Right atrium auricular region (tissue), 2 donors: ENCODE results near the gene ASIC4. TPM values are rescaled to one million over a fixed set of nuclear protein-coding genes. Genes with fewer than 3 reads are reported as not detected.

Experiments
- DNase-seq: peaks from one replicate; pipeline ENCODE4 v3.0.0-alpha.2; 2019; ENCODE audit warnings: low spot score
- H3K27ac ChIP-seq, 2 donors: fragments of 200-600 bp; sonication (generic); 1 replicate in 1 of 2; 2 replicates in 1 of 2; pipeline ENCODE4 v1.5.1; 2016 to 2019
- H3K27me3 ChIP-seq, 2 donors: fragments of 200-600 bp; sonication (generic); one replicate each; pipeline versions ENCODE4 v1.5.1 to v1.6.0; 2017 to 2019
- H3K36me3 ChIP-seq: fragments of 200-600 bp; sonication (generic); one replicate; pipeline ENCODE4 v1.5.1; 2016
- H3K4me1 ChIP-seq, 2 donors: fragments of 200-600 bp; sonication (generic); one replicate each; pipeline versions ENCODE4 v1.5.1 to v1.6.0; 2017 to 2019
- H3K4me3 ChIP-seq, 2 donors: fragments of 200-600 bp; sonication (generic); 1 replicate in 1 of 2; 2 replicates in 1 of 2; pipeline ENCODE4 v1.5.1; 2017 to 2019; ENCODE audit warnings: mild to moderate bottlenecking in 1 of 2, moderate library complexity in 1 of 2
- H3K9me3 ChIP-seq, 2 donors: fragments of 200-600 bp; sonication (generic); one replicate each; pipeline ENCODE4 v1.5.1; 2019
- total RNA-seq, 2 donors: library from RNA; depleted of rRNA; stranded (reverse); fragments of >200 nt; gene quantifications; one replicate each; pipeline ENCODE4 v1.1.0, GENCODE V29; 2016
- TF ChIP-seq, protein P1 (sequence below), 2 donors: fragments of 200-600 bp; sonication (generic); IDR thresholded peaks; one replicate each; pipeline ENCODE4 v1.5.1; 2019; ENCODE audit warnings: antibody characterized with exemption in 2 of 2

Gene ASIC4
- total RNA-seq, 2 donors from 2014 or later = not detected

DNA sequence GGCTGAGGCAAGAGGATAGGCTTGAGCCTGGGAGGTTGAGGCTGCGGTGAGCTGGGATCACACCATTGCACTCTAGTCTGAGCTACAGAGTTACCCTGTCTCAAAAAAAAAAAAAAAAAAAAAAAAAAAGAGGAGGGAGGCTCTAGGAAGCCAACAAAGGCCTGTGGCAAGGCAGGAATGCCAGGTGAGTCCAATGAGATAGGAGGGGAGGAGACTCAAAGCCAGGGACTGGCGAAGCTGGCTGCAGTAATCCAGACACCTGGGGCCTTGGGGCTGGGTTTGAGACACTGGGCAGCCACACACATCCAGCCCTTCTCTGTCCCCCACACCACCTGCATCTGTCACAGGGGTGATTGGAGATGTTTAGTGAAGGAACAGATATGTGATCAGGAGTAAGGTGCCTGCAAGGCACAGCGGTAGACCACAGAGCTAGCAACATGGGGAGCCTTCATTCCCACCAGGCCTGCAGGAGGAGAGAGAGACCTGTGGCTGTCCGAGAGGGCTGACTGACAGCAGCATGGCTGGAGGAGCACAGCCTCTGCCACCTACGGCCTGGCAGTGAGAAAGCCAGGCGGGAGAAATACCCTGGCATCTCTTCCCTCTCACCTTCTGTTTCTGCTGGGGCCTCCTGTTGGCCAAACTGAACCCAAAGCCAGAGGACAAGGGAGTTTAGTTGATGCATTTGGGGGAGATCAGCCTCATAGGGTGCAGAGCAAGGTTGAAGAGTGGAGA lies 19.8 kb downstream of the ASIC4 start:
- Histone ChIP-seq H3K4me1 (peaks cover 0 to 26% of the 10 kb centered on the region in 2 donors), H3K9me3 (no peaks in the 10 kb centered on the region), H3K4me3 (no peak overlapping the region), H3K36me3 (peaks cover 8% of the 10 kb centered on the region), H3K27me3 (no peaks in the 10 kb centered on the region), H3K27ac (no peak overlapping the region)
- DNase-seq = no peak
- TF ChIP-seq, protein P1, sequence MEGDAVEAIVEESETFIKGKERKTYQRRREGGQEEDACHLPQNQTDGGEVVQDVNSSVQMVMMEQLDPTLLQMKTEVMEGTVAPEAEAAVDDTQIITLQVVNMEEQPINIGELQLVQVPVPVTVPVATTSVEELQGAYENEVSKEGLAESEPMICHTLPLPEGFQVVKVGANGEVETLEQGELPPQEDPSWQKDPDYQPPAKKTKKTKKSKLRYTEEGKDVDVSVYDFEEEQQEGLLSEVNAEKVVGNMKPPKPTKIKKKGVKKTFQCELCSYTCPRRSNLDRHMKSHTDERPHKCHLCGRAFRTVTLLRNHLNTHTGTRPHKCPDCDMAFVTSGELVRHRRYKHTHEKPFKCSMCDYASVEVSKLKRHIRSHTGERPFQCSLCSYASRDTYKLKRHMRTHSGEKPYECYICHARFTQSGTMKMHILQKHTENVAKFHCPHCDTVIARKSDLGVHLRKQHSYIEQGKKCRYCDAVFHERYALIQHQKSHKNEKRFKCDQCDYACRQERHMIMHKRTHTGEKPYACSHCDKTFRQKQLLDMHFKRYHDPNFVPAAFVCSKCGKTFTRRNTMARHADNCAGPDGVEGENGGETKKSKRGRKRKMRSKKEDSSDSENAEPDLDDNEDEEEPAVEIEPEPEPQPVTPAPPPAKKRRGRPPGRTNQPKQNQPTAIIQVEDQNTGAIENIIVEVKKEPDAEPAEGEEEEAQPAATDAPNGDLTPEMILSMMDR (IDR thresholded peaks at IDR 0.05) = no peak

DNA sequence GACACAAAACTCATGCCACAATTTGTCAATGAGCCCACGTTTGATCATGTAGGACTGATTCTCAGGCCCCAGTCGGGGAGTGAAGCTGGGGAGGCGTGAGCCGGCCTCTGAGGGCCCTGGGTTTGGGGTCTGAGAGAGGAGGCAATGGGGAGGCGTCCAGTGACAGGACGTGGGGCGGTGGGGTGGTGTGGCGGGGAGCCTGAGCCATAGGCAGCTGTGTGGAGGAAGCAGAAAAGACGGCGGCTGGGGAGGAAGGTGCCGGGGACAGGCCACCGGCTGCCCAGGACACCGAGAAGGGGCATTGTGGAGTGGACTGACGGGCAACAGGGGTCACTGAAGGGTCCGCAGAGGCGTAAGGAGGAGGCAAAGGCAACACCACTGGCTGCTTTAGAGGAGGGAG lies 22.1 kb downstream of the ASIC4 start:
- no peaks in the 10 kb centered on the region for H3K27me3 ChIP-seq

DNA sequence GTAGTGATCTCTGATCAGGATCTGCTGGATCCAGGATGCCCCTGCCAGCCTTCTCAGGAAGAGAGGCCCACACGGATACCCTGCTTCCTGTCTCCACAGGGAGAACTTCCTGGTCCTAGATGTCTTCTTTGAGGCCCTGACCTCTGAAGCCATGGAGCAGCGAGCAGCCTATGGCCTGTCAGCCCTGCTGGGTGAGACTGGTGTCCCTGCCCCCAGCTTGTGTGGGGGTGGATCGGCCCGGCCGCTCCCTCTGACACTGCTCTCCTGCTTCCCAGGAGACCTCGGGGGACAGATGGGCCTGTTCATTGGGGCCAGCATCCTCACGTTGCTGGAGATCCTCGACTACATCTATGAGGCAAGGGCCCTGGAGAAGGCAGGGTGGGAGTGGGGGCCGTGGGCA lies 22.7 kb downstream of the ASIC4 start:
- DNase-seq = no peak
- Histone ChIP-seq H3K27me3 (no peaks in the 10 kb centered on the region), H3K36me3 (peaks cover 30% of the 10 kb centered on the region), H3K4me1 (peaks cover 0 to 31% of the 10 kb centered on the region in 2 donors), H3K9me3 (no peaks in the 10 kb centered on the region), H3K4me3 (no peak overlapping the region), H3K27ac (no peak overlapping the region)
- TF ChIP-seq, protein P1 (IDR thresholded peaks at IDR 0.05) = no peak

More for the DNA sequence above, 22.1 kb downstream of the ASIC4 start:
- no peaks in the 10 kb centered on the region for H3K9me3 ChIP-seq
- H3K27ac ChIP-seq = no peak overlapping the region
- peaks cover 30% of the 10 kb centered on the region for H3K36me3 ChIP-seq
- DNase-seq = no peak
- H3K4me1 ChIP-seq = peaks cover 0 to 25% of the 10 kb centered on the region in 2 donors
- TF ChIP-seq, protein P1 (IDR thresholded peaks at IDR 0.05) = no peak
- H3K4me3 ChIP-seq = no peak overlapping the region

DNA sequence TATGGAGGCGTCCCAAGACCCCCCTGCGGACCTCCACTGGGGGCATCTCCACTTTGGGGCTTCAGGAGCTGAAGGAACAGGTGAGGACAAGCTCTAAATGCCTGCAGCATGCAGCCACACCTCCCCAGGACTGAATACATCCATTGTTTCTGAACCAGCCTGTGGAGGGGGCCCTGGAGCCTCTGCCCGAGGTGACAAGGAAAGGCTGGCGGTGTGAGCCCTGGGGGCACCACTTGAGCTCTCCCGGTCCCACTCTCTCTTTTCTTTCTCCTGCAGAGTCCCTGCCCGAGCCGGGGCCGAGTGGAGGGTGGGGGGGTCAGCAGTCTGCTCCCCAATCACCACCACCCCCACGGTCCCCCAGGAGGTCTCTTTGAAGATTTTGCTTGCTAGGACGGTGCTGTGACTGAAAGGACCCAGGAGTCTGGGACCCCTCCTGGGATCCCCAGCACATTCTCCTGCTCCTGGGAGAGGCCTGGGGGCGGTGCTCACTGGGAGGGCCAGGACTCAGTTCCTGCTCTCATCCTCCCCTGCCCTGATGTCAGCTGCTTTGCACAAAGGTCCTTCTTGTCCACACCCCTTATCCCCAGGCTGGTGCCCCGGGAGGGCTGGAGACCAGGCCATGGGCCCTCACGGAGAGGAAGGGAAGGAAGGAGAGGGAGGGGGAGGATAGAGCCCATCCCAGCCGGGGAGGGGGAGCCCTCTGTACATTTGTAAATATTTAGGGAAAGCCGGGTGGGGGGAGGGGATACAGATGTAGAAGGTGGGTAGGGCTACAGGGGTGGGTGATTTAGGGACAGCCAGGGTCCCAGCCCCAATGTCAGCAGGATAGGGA lies 23.6 kb downstream of the ASIC4 start:
- H3K27ac ChIP-seq = peak overlapping the region; percentile 2 to 12
- peaks cover 30% of the 10 kb centered on the region for H3K36me3 ChIP-seq
- TF ChIP-seq, protein P1 (IDR thresholded peaks at IDR 0.05) = no peak
- no peaks in the 10 kb centered on the region for H3K9me3 ChIP-seq
- H3K4me1 ChIP-seq = peaks cover 0 to 40% of the 10 kb centered on the region in 2 donors
- DNase-seq = no peak
- H3K27me3 ChIP-seq = no peaks in the 10 kb centered on the region
- no peak overlapping the region for H3K4me3 ChIP-seq

DNA sequence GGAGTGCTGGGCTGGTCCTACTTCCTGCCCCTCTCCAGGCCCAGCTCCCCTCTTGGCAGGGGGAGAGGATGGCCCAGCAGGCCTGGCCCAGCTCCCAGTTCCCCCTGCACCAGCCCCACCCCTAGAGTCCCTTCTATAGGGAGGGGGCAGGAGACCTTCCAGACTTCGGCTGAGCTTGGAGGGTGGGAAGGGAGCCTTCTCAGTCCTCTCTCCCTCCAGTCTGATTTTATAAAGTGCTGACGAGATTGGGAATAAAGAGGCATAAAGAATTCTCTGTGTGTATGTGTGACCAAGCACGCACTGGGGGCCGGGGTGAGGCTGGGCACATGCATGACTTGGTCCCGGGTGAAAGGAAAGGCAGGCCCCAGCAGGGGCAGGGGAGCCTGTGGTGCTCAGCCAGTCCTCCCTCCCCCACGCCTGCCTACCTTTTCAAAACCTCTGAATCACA lies 24.2 kb downstream of the ASIC4 start:
- no peak for DNase-seq
- Histone ChIP-seq H3K9me3 (no peaks in the 10 kb centered on the region), H3K4me1 (peaks cover 0 to 42% of the 10 kb centered on the region in 2 donors), H3K4me3 (no peak overlapping the region), H3K27me3 (no peaks in the 10 kb centered on the region), H3K27ac (peak overlapping the region; percentile 2 to 12), H3K36me3 (peaks cover 30% of the 10 kb centered on the region)
- TF ChIP-seq, protein P1 (IDR thresholded peaks at IDR 0.05) = no peak
